HL-60/S4 treated with phorbol 12-myristate 13-acetate at 8.2 ng/mL for 4 days and 3 days (cell line): ENCODE results near the gene VAV1.

Source experiments
- in situ Hi-C: fragments of 300-500 bp; cut with MboI; formaldehyde crosslinking; loops from 2 replicates; pipeline ENCODE4 v1.15.0; 2022; ENCODE audit warnings: low sequenced_read_pairs

The VAV1 gene

GRCh38 chr19:6837525-6837924 lies 65.0 kb downstream of the VAV1 start:
- in situ Hi-C loops: no loop called here

- in situ Hi-C loops: no loop called here
These were observed 65.7 kb downstream of the VAV1 start for GRCh38 chr19:6838062-6838655.

GRCh38 chr19:6842871-6843607 lies 70.5 kb downstream of the VAV1 start:
- in situ Hi-C loops: no loop called here

- in situ Hi-C loops: no loop called here
These were observed 75.3 kb downstream of the VAV1 start for GRCh38 chr19:6847828-6848200.

- in situ Hi-C loops: no loop called here
These were observed 76.5 kb downstream of the VAV1 start for GRCh38 chr19:6848986-6849385.

- in situ Hi-C loops: loop anchor here (25.0 kb wide), 1 partner anchor 213 kb away; no protein-coding TSS in a partner anchor
These were observed 77.4 kb downstream of the VAV1 start for GRCh38 chr19:6849876-6850275.

DNA sequence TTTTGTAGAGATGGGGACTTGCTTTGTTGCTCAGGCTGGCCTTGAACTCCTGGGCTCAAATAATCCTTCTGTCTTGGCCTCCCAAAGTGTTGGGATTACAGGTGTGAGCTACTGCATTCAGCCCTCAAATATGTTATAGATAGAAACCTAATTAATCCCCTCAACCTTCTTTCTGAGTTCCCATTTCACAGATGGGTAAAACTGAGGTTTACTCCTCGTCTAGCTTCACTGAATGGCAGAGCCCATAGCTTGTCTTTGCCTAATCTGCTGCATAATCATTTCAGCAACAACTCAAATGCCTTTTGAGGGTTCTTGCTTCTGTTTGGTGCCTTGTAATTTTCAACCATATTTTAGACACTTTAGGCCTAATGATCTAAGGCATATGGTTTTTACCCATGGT lies 78.9 kb downstream of the VAV1 start:
- in situ Hi-C loops: loop anchor here (25.0 kb wide), 1 partner anchor 214 kb away; no protein-coding TSS in a partner anchor

- in situ Hi-C loops: loop anchor here (25.0 kb wide), 1 partner anchor 215 kb away; no protein-coding TSS in a partner anchor
These were observed 79.5 kb downstream of the VAV1 start for GRCh38 chr19:6852001-6852400.

DNA sequence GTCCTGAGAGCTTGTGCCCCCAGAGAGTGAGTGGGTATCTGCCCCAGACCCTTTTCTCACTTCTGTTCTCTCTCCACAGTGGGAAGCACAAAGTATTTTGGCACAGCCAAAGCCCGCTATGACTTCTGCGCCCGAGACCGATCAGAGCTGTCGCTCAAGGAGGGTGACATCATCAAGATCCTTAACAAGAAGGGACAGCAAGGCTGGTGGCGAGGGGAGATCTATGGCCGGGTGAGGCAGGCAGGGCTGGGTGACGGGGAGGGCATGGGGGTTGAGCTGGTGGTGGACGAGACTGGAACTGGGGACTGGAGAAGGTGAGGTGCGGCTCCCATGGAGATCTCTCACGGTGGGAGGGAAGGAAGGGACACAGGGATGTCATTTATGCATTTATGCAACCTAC lies 81.4 kb downstream of the VAV1 start:
- in situ Hi-C loops: loop anchor here (25.0 kb wide), 1 partner anchor 217 kb away; no protein-coding TSS in a partner anchor

DNA sequence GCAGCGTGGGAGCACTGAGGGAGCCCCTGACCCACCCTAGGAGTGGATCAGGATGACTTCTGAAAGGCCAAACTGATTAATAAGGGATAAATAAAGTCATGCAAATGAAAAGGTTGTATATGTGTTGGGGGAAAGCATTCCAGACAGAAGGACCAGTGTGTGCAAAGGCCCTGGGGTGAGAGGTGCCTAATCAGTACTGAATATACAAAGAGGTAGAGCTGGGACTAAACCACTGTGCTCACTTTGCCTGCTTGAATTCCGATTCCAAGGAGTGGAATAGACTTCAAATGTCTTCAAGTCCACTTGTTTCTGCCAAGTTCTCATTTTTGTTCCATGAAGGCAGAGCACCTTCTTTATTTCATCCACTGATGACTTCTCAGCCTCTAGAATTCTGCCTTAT lies 82.2 kb downstream of the VAV1 start:
- in situ Hi-C loops: loop anchor here (25.0 kb wide), 1 partner anchor 217 kb away; no protein-coding TSS in a partner anchor

DNA sequence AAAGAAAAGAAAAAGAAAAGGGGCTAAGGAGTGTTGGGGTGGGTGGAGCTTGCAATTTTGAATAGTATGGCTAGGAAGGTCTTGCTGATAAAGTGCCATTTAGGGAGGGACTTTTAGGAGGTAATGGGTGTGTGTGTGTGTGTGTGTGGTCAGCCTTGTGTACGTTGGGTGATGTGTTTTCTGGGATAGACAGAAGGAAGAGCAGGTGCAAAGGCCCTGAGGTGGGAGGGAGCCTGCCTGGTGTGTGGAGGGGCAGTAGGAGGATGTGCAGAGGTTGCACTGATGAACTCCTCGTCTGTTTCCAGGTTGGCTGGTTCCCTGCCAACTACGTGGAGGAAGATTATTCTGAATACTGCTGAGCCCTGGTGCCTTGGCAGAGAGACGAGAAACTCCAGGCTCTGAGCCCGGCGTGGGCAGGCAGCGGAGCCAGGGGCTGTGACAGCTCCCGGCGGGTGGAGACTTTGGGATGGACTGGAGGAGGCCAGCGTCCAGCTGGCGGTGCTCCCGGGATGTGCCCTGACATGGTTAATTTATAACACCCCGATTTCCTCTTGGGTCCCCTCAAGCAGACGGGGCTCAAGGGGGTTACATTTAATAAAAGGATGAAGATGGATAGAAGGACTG lies 84.4 kb downstream of the VAV1 start:
- in situ Hi-C loops: loop anchor here (25.0 kb wide), 1 partner anchor 220 kb away; no protein-coding TSS in a partner anchor

GRCh38 chr19:6861683-6862286 lies 89.3 kb downstream of the VAV1 start:
- in situ Hi-C loops: loop anchor here (10.0 to 25.0 kb wide), 2 partner anchors 127 to 224 kb away; partner anchors contain the start of genes GPR108 and TRIP10

DNA sequence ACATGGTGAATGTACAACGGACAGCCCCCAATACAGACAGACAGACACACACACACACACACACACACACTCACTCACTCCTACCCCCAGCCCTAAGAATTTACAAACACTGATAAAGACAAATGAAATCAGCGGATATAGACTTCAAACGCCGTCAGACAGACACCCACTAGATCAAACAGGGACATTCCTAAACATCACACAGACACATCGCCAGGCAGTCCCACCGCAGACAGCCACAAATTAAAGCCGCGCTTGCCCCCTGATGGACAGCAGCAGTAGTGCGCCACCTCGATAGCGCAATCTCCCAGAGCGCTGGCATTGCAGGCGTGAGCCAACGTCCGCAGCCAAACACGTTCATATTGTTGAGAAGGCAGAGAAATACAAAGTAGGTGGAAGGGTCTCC lies 90.2 kb downstream of the VAV1 start:
- in situ Hi-C loops: loop anchor here (10.0 to 25.0 kb wide), 2 partner anchors 128 to 225 kb away; partner anchors contain the start of genes GPR108 and TRIP10

DNA sequence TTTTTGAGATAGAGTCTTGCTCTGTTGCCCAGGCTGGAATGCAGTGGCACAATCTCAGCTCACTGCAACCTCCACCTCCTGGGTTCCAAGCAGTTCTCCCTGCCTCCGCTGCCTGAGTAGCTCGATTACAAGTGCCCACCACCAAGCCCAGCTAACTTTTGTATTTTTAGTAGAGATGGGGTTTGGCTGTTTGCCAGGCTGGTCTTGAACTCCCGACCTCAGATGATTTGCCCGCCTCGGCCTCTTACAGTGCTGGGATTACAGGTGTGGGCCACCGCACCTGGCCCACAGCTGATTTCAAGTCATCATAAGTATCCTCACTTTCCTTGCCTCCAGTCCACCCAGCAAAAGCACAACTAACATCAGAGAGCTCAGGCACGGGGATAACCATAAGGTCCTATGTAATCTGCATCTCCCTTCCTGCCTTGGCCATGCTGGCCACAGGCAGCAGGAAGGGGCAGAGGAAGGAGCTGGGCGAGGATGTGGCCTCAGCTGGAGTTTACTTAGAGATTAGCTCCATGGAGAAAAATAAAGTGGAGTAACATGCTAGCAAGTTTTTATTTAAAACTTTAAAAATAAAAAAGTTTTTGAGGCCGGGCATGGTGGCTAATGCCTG lies 91.9 kb downstream of the VAV1 start:
- in situ Hi-C loops: loop anchor here (10.0 to 25.0 kb wide), 2 partner anchors 130 to 227 kb away; partner anchors contain the start of genes GPR108 and TRIP10

GRCh38 chr19:6865849-6866248 lies 93.3 kb downstream of the VAV1 start:
- in situ Hi-C loops: loop anchor here (10.0 to 25.0 kb wide), 2 partner anchors 131 to 229 kb away; partner anchors contain the start of genes GPR108 and TRIP10

DNA sequence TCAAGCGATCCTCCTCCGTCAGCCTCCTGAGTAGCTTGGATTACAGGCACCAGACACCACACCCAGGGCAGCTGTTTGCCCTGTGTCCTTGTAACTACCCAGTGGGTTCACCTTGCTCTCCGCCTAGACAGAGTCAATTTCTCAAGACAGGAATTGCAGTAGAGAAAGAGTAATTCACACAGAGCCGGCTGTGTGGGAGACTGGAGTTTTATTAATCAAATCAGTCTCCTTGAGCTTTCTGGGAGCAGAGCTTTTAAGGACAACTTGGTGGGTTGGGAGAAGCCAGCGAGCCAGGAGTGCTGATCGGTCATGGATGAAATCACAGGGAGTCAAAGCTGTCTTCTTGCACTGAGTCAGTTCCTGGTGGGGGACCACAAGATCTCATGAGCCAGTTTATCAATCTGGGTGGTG lies 94.2 kb downstream of the VAV1 start:
- in situ Hi-C loops: loop anchor here (10.0 to 25.0 kb wide), 2 partner anchors 132 to 229 kb away; partner anchors contain the start of genes GPR108 and TRIP10

DNA sequence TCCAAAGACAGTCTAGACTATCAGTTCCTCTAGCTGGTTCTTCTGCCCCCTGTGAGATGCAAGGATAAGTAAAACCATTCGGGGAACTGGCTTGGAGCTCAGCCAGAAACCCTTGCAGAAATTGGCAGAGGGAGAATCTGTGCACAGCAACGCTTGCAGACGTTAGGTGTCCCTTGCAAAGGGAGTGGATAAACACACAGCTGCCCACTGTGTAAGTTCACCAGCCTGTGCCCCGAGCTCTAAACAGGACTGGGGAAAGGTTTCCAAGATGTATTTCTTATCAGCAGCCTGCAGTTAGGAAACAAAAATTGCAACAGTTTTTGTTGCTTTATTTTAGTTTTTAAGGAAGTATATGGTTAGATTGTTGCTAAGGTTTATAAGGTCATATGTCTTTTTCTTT lies 95.8 kb downstream of the VAV1 start:
- in situ Hi-C loops: loop anchor here (10.0 to 25.0 kb wide), 2 partner anchors 134 to 231 kb away; partner anchors contain the start of genes GPR108 and TRIP10

- in situ Hi-C loops: loop anchor here (10.0 to 25.0 kb wide), 2 partner anchors 135 to 232 kb away; partner anchors contain the start of genes GPR108 and TRIP10
These were observed 96.8 kb downstream of the VAV1 start for GRCh38 chr19:6869151-6869882.

DNA sequence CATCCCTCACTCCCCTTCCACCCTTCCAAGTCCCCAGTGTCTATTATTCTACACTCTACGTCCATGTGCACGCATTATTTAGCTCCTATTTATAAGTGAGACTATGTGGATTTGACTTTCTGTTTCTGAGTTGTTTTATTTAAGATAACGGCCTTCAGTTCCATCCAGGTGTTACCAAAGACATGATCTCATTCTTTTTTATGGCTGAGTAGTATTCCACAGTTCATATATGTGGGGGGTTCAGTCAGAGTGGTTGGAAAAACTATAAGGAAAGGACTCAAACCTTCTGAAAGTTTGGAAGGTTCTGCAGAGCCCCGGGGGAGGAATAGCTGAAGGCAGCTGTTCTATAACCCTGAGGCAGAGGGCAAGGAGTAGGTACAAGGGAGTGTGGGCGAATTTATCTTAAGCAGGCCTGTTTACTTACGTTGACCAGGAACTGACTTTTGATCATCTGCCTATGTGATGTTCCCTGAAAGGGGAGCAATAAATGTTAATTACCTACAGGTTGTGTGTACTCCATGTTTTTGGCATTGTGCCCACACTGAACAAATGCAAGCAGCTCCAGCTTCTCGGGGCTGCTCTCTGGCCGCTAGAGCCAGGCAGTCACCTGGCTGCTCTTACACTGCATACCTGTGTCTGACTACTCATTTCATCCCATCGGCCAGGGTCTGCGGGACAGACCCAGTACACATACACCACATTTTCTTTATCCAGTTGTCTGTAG lies 101.4 kb downstream of the VAV1 start:
- in situ Hi-C loops: loop anchor here (25.0 kb wide), 1 partner anchor 237 kb away; no protein-coding TSS in a partner anchor
